Measurements from ENCODE around the gene SNRNP48. TPM values are rescaled to one million over a fixed set of nuclear protein-coding genes. Genes with fewer than 3 reads are reported as not detected.

Gene SNRNP48
- total RNA-seq, 1 donor from 2014 or later, result 9.7 TPM

GRCh38 chr6:7587631-7588100 is 2.3 kb upstream of the SNRNP48 start:
- H3K9me3 Mint-ChIP-seq (ENCODE audit: low read depth), result no peaks in the 10 kb centered on the region
- H3K27ac Mint-ChIP-seq (ENCODE audit: unreplicated experiment), result peak overlapping the region; percentile 97
- peaks cover 34% of the 10 kb centered on the region for H3K36me3 Mint-ChIP-seq (ENCODE audit: low read depth)
- peaks cover 63% of the 10 kb centered on the region for H3K4me1 Mint-ChIP-seq (ENCODE audit: low read depth)
- DNase-seq (ENCODE audit: low spot score), result no peak
- no peaks in the 10 kb centered on the region for H3K27me3 Mint-ChIP-seq (ENCODE audit: low read depth)
- no peak overlapping the region for H3K4me3 Mint-ChIP-seq (ENCODE audit: unreplicated experiment)
- TF ChIP-seq CTCF (IDR thresholded peaks at IDR 0.05), result no peak

GRCh38 chr6:7588506-7588905 is 1.5 kb upstream of the SNRNP48 start:
- DNase-seq (ENCODE audit: low spot score), result no peak
- TF ChIP-seq CTCF (IDR thresholded peaks at IDR 0.05), result no peak
- no peaks in the 10 kb centered on the region for H3K27me3 Mint-ChIP-seq (ENCODE audit: low read depth)
- H3K4me1 Mint-ChIP-seq (ENCODE audit: low read depth), result peaks cover 70% of the 10 kb centered on the region
- H3K4me3 Mint-ChIP-seq (ENCODE audit: unreplicated experiment), result no peak overlapping the region
- no peaks in the 10 kb centered on the region for H3K9me3 Mint-ChIP-seq (ENCODE audit: low read depth)
- H3K27ac Mint-ChIP-seq (ENCODE audit: unreplicated experiment), result peak overlapping the region; percentile 97
- H3K36me3 Mint-ChIP-seq (ENCODE audit: low read depth), result peaks cover 30% of the 10 kb centered on the region

GRCh38 chr6:7589221-7589620 is 777 bp upstream of the SNRNP48 start:
- Mint-ChIP-seq H3K27ac (ENCODE audit: unreplicated experiment) (peak overlapping the region; percentile 87), H3K36me3 (ENCODE audit: low read depth) (peaks cover 23% of the 10 kb centered on the region), H3K9me3 (ENCODE audit: low read depth) (no peaks in the 10 kb centered on the region), H3K4me1 (ENCODE audit: low read depth) (peaks cover 70% of the 10 kb centered on the region), H3K4me3 (ENCODE audit: unreplicated experiment) (peak overlapping the region; percentile 96), H3K27me3 (ENCODE audit: low read depth) (no peaks in the 10 kb centered on the region)
- DNase-seq (ENCODE audit: low spot score), result no peak
- TF ChIP-seq CTCF (IDR thresholded peaks at IDR 0.05), result no peak

GRCh38 chr6:7590918-7591302 is 912 bp downstream of the SNRNP48 start:
- Mint-ChIP-seq H3K4me3 (ENCODE audit: unreplicated experiment) (peak overlapping the region; percentile 96), H3K36me3 (ENCODE audit: low read depth) (peaks cover 15% of the 10 kb centered on the region), H3K4me1 (ENCODE audit: low read depth) (peaks cover 66% of the 10 kb centered on the region), H3K9me3 (ENCODE audit: low read depth) (no peaks in the 10 kb centered on the region), H3K27me3 (ENCODE audit: low read depth) (no peaks in the 10 kb centered on the region), H3K27ac (ENCODE audit: unreplicated experiment) (peak overlapping the region; percentile 87)
- TF ChIP-seq CTCF (IDR thresholded peaks at IDR 0.05), result no peak
- no peak for DNase-seq (ENCODE audit: low spot score)

GRCh38 chr6:7591770-7592169 is 1.8 kb downstream of the SNRNP48 start:
- peak overlapping the region; percentile 96 for H3K4me3 Mint-ChIP-seq (ENCODE audit: unreplicated experiment)
- DNase-seq (ENCODE audit: low spot score), result no peak
- H3K4me1 Mint-ChIP-seq (ENCODE audit: low read depth), result peaks cover 58% of the 10 kb centered on the region
- peak overlapping the region; percentile 1 for H3K27ac Mint-ChIP-seq (ENCODE audit: unreplicated experiment)
- TF ChIP-seq CTCF (IDR thresholded peaks at IDR 0.05), result no peak
- H3K9me3 Mint-ChIP-seq (ENCODE audit: low read depth), result no peaks in the 10 kb centered on the region
- peaks cover 18% of the 10 kb centered on the region for H3K36me3 Mint-ChIP-seq (ENCODE audit: low read depth)
- H3K27me3 Mint-ChIP-seq (ENCODE audit: low read depth), result no peaks in the 10 kb centered on the region
